HepG2 (cell line): Measurements from ENCODE around the gene ENO4. TPM values are rescaled to one million over a fixed set of nuclear protein-coding genes. Genes with fewer than 3 reads are reported as not detected.
A peak's percentile ranks its signal among the peaks of the same experiment; 100 is the strongest.

ENCODE experiments used
- ARID4A ChIP-seq: sonication (generic); formaldehyde crosslinking; IDR thresholded peaks from 2 replicates; pipeline ENCODE4 v1.5.0; 2020; ENCODE audit warnings: mild to moderate bottlenecking, missing genetic modification reagents, borderline replicate concordance
- CENPBD1 ChIP-seq: sonication (generic); formaldehyde crosslinking; IDR thresholded peaks from 2 replicates; pipeline ENCODE4 v1.8.0; 2022; ENCODE audit warnings: missing genetic modification reagents, low read depth, mild to moderate bottlenecking, borderline replicate concordance
- CHD2 ChIP-seq: IDR thresholded peaks from 2 replicates; pipeline ENCODE4 v1.6.1; 2011; ENCODE audit warnings: low read depth, low read length, improper control_type of control experiment
- DMAP1 ChIP-seq: IDR thresholded peaks from 2 replicates; pipeline ENCODE4 v1.6.1; 2016
- FOXO4 ChIP-seq: sonication (generic); formaldehyde crosslinking; conservative IDR thresholded peaks from 2 replicates; pipeline ENCODE4 v1.8.1; 2023; ENCODE audit warnings: missing genetic modification reagents
- GABPB1 ChIP-seq: IDR thresholded peaks from 2 replicates; pipeline ENCODE4 v1.6.1; 2016; ENCODE audit warnings: mild to moderate bottlenecking, missing genetic modification reagents, moderate library complexity, missing compliant biosample characterization
- GMEB1 ChIP-seq: sonication (generic); formaldehyde crosslinking; IDR thresholded peaks from 2 replicates; pipeline ENCODE4 v1.5.1; 2020; ENCODE audit warnings: missing genetic modification reagents, mild to moderate bottlenecking, borderline replicate concordance
- HOXA7 ChIP-seq: sonication (generic); formaldehyde crosslinking; IDR thresholded peaks from 2 replicates; pipeline ENCODE4 v1.8.1; 2022; ENCODE audit warnings: mild to moderate bottlenecking, missing genetic modification reagents, moderate library complexity
- IKZF5 ChIP-seq: IDR thresholded peaks from 2 replicates; pipeline ENCODE4 v1.6.1; 2018; ENCODE audit warnings: missing genetic modification reagents, mild to moderate bottlenecking, missing compliant biosample characterization
- MYPOP ChIP-seq: sonication (generic); formaldehyde crosslinking; IDR thresholded peaks from 2 replicates; pipeline ENCODE4 v1.8.1; 2023; ENCODE audit warnings: mild to moderate bottlenecking, moderate library complexity, missing genetic modification reagents
- PHF8 ChIP-seq: sonication (generic); formaldehyde crosslinking; IDR thresholded peaks from 2 replicates; pipeline ENCODE4 v1.5.0; 2020; ENCODE audit warnings: missing genetic modification reagents
- RFX3 ChIP-seq: IDR thresholded peaks from 2 replicates; pipeline ENCODE4 v1.6.1; 2016; ENCODE audit warnings: missing biosample characterization, missing genetic modification reagents
- SAP130 ChIP-seq: IDR thresholded peaks from 2 replicates; pipeline ENCODE4 v1.6.1; 2016; ENCODE audit warnings: low read depth
- SIN3A ChIP-seq: IDR thresholded peaks from 2 replicates; pipeline ENCODE4 v1.6.1; 2011; ENCODE audit warnings: low read depth, mild to moderate bottlenecking, control low read depth, low read length, borderline replicate concordance
- THAP8 ChIP-seq: sonication (generic); formaldehyde crosslinking; IDR thresholded peaks from 2 replicates; pipeline ENCODE4 v1.5.1; 2020; ENCODE audit warnings: missing genetic modification reagents, mild to moderate bottlenecking, borderline replicate concordance
- WIZ ChIP-seq: sonication (generic); formaldehyde crosslinking; IDR thresholded peaks from 2 replicates; pipeline ENCODE4 v1.5.1; 2020; ENCODE audit warnings: mild to moderate bottlenecking, missing genetic modification reagents
- ZKSCAN8 ChIP-seq: IDR thresholded peaks from 2 replicates; pipeline ENCODE4 v1.6.1; 2016; ENCODE audit warnings: borderline replicate concordance, missing genetic modification reagents, missing compliant biosample characterization
- polyA plus RNA-seq, 8 experiments: library from polyadenylated mRNA; depleted of rRNA in 3 of 8; stranded (reverse) in 7 of 8; unstranded in 1 of 8; fragments of >200 nt; fragmentation: Illumina TruSeq in 4 of 8; extraction: Trizol in 4 of 8; gene quantifications; 2 replicates each; pipeline versions ENCODE4 v1.2.1 to v1.2.3, GENCODE V29; 2011 to 2016; ENCODE audit warnings: low read depth in 4 of 8, missing spikeins in 1 of 8, mixed read lengths in 1 of 8; ENCODE audit not compliant: insufficient read depth in 1 of 8
- total RNA-seq, 5 experiments: library from RNA; depleted of rRNA; stranded (reverse); fragments of >200 nt; fragmentation: Illumina TruSeq; extraction: Trizol; gene quantifications; 2 replicates each; pipeline ENCODE4 v1.2.3, GENCODE V29; 2016; ENCODE audit warnings: low read depth in 1 of 5

ENO4 gene
- total and polyA plus RNA-seq, 2 of the 13 experiments (the other 11 are each of a cell fraction or from before 2014, with no cell fraction given): not detected

GRCh38 chr10:116849248-116850057 is at the start of gene ENO4 (continued):
- TF ChIP-seq ARID4A (CRISPR knock-in tag): peak; percentile 59; the same call in 1 of the 2 replicates
- TF ChIP-seq CENPBD1 (CRISPR knock-in tag): no peak
- no peak for TF ChIP-seq ZKSCAN8 (CRISPR knock-in tag)
- peak; percentile 88 for TF ChIP-seq RFX3
- peak; percentile 48 for TF ChIP-seq PHF8 (CRISPR knock-in tag)
- TF ChIP-seq CHD2: peak; percentile 92
- TF ChIP-seq IKZF5: 0 out of 2 replicates have a peak, but pooled peaks have one; percentile 28
- peak; percentile 13; the same call in 1 of the 2 replicates for TF ChIP-seq DMAP1 (CRISPR knock-in tag)
- peak; percentile 89 for TF ChIP-seq MYPOP
- no peak for TF ChIP-seq HOXA7 (CRISPR knock-in tag)
- TF ChIP-seq GMEB1: peak; percentile 38; the same call in 1 of the 2 replicates
- peak; percentile 14; the same call in 1 of the 2 replicates for TF ChIP-seq SAP130 (CRISPR knock-in tag)
- no peak for TF ChIP-seq THAP8 (CRISPR knock-in tag)
- no peak for TF ChIP-seq WIZ (CRISPR knock-in tag)
- TF ChIP-seq FOXO4 (CRISPR knock-in tag): no peak
- TF ChIP-seq GABPB1 (CRISPR knock-in tag): peak; percentile 42; the same call in 1 of the 2 replicates
- peak; percentile 34; the same call in 1 of the 2 replicates for TF ChIP-seq SIN3A
